Mesenchymal stem cell (in vitro differentiated cells and primary cell): ENCODE results near the gene PIK3IP1.

Source experiments
- DNase-seq: peaks from one replicate; pipeline ENCODE4 v3.0.0-alpha.2; 2013
- H2AFZ ChIP-seq: one replicate; pipeline ENCODE4 v1.6.1; 2013; ENCODE audit warnings: low read depth, mild to moderate bottlenecking, control low read depth, inconsistent platforms, low read length, moderate library complexity
- H2AK5ac ChIP-seq: 2 replicates; pipeline ENCODE4 v1.6.1; 2013; ENCODE audit warnings: low read length, moderate library complexity, mild to moderate bottlenecking, inconsistent platforms; ENCODE audit not compliant: severe bottlenecking
- H2BK120ac ChIP-seq: one replicate; pipeline ENCODE4 v1.6.1; 2013; ENCODE audit warnings: low read depth, mild to moderate bottlenecking, inconsistent platforms, low read length, moderate library complexity
- H2BK12ac ChIP-seq, 2 experiments: one replicate each; pipeline ENCODE4 v1.6.1; 2013; ENCODE audit warnings: inconsistent platforms in 2 of 2, low read length in 2 of 2, mild to moderate bottlenecking in 2 of 2, moderate library complexity in 2 of 2, control low read depth in 1 of 2
- H2BK15ac ChIP-seq: one replicate; pipeline ENCODE4 v1.6.1; 2013; ENCODE audit warnings: mild to moderate bottlenecking, low read depth, inconsistent platforms; ENCODE audit not compliant: poor library complexity, severe bottlenecking
- H2BK5ac ChIP-seq: 2 replicates; pipeline ENCODE4 v1.6.1; 2013; ENCODE audit warnings: low read depth, mild to moderate bottlenecking, low read length, control low read depth, inconsistent platforms; ENCODE audit not compliant: poor library complexity, severe bottlenecking
- H3K14ac ChIP-seq, 2 experiments: one replicate each; pipeline ENCODE4 v1.6.1; 2013; ENCODE audit warnings: inconsistent platforms in 2 of 2, low read length in 2 of 2, control low read depth in 1 of 2, mild to moderate bottlenecking in 1 of 2, moderate library complexity in 1 of 2
- H3K18ac ChIP-seq, 2 experiments: one replicate each; pipeline ENCODE4 v1.6.1; 2013; ENCODE audit warnings: inconsistent platforms in 2 of 2, low read length in 2 of 2, control low read depth in 1 of 2, low read depth in 1 of 2, mild to moderate bottlenecking in 1 of 2
- H3K23ac ChIP-seq, 2 experiments: one replicate each; pipeline ENCODE4 v1.6.1; 2013; ENCODE audit warnings: inconsistent platforms in 2 of 2, low read length in 2 of 2, mild to moderate bottlenecking in 2 of 2, moderate library complexity in 2 of 2, control low read depth in 1 of 2
- H3K27ac ChIP-seq: 2 replicates; pipeline ENCODE4 v1.5.1; 2013; ENCODE audit warnings: mild to moderate bottlenecking, moderate library complexity, low read length, control low read depth, inconsistent platforms; ENCODE audit not compliant: poor library complexity, severe bottlenecking
- H3K27me3 ChIP-seq, 2 experiments: 2 replicates each; pipeline versions ENCODE4 v1.6.1 to v1.7.0; 2013; ENCODE audit warnings: low read length in 2 of 2, mild to moderate bottlenecking in 2 of 2, moderate library complexity in 2 of 2, control low read depth in 1 of 2, inconsistent platforms in 1 of 2; ENCODE audit not compliant: control insufficient read depth in 1 of 2, insufficient read depth in 1 of 2
- H3K36me3 ChIP-seq, 2 experiments: 2 replicates each; pipeline versions ENCODE4 v1.6.1 to v1.7.0; 2013; ENCODE audit warnings: low read length in 2 of 2, control low read depth in 1 of 2, inconsistent platforms in 1 of 2, low read depth in 1 of 2, mild to moderate bottlenecking in 1 of 2; ENCODE audit not compliant: insufficient read depth in 2 of 2, control insufficient read depth in 1 of 2
- H3K4ac ChIP-seq, 2 experiments: one replicate each; pipeline ENCODE4 v1.6.1; 2013; ENCODE audit warnings: inconsistent platforms in 2 of 2, low read length in 2 of 2, mild to moderate bottlenecking in 2 of 2, moderate library complexity in 2 of 2, control low read depth in 1 of 2, low read depth in 1 of 2
- H3K4me1 ChIP-seq: 2 replicates; pipeline ENCODE4 v1.6.1; 2013; ENCODE audit warnings: low read depth, low read length, control low read depth; ENCODE audit not compliant: control insufficient read depth, insufficient read depth
- H3K4me2 ChIP-seq: 2 replicates; pipeline ENCODE4 v1.6.1; 2013; ENCODE audit warnings: low read length, mild to moderate bottlenecking, inconsistent platforms; ENCODE audit not compliant: poor library complexity, severe bottlenecking
- H3K4me3 ChIP-seq, 2 experiments: 2 replicates each; pipeline versions ENCODE4 v1.5.1 to v1.7.0; 2013; ENCODE audit warnings: low read length in 2 of 2, mild to moderate bottlenecking in 2 of 2, control low read depth in 1 of 2, low read depth in 1 of 2; ENCODE audit not compliant: insufficient read depth in 1 of 2
- H3K79me1 ChIP-seq: replicated peaks from 2 replicates; pipeline ENCODE4 v1.6.1; 2013; ENCODE audit warnings: mild to moderate bottlenecking, control low read depth, low read length, inconsistent platforms; ENCODE audit not compliant: poor library complexity, severe bottlenecking
- H3K9ac ChIP-seq: 2 replicates; pipeline ENCODE4 v1.7.0; 2013; ENCODE audit warnings: mild to moderate bottlenecking, low read length, moderate library complexity
- H3K9me3 ChIP-seq: 2 replicates; pipeline ENCODE4 v1.7.0; 2013; ENCODE audit warnings: mild to moderate bottlenecking, low read length; ENCODE audit not compliant: control insufficient read depth
- H4K8ac ChIP-seq: one replicate; pipeline ENCODE4 v1.6.1; 2013; ENCODE audit warnings: inconsistent platforms, mild to moderate bottlenecking, low read length, moderate library complexity
- H4K91ac ChIP-seq: one replicate; pipeline ENCODE4 v1.6.1; 2013; ENCODE audit warnings: mild to moderate bottlenecking, low read length, inconsistent platforms
- WGBS: methylation state at CpG from one replicate; pipeline ENCODE4 v1.1.7; 2013; ENCODE audit warnings: mixed read lengths; 5-methylcytosine and 5-hydroxymethylcytosine counted together

Gene PIK3IP1

GRCh38 chr22:31275576-31275975 is 16.7 kb downstream of the PIK3IP1 start:
- H4K91ac ChIP-seq: no peak overlapping the region
- H3K36me3 ChIP-seq: peaks cover 63 to 70% of the 10 kb centered on the region in 2 experiments
- no peak overlapping the region for H3K4me2 ChIP-seq
- H3K79me1 ChIP-seq: peaks cover 8% of the 10 kb centered on the region
- no peak overlapping the region for H3K27ac ChIP-seq
- no peak overlapping the region for H3K9ac ChIP-seq
- H3K4me3 ChIP-seq: no peak overlapping the region
- H2AFZ ChIP-seq: no peak overlapping the region
- no peak overlapping the region for H3K14ac ChIP-seq
- WGBS: 100% methylated on average over 2 of the region's 5 CpGs
- no peak overlapping the region for H2BK5ac ChIP-seq
- H3K27me3 ChIP-seq: no peaks in the 10 kb centered on the region
- H3K4me1 ChIP-seq: peaks cover 33% of the 10 kb centered on the region
- no peak overlapping the region for H2BK120ac ChIP-seq
- no peak overlapping the region for H2AK5ac ChIP-seq
- no peaks in the 10 kb centered on the region for H3K9me3 ChIP-seq
- DNase-seq: no peak
- H2BK15ac ChIP-seq: no peak overlapping the region
- H2BK12ac ChIP-seq: no peak overlapping the region
- H3K4ac ChIP-seq: no peak overlapping the region
- no peak overlapping the region for H3K18ac ChIP-seq
- H3K23ac ChIP-seq: no peak overlapping the region
- H4K8ac ChIP-seq: no peak overlapping the region

GRCh38 chr22:31275018-31275417 is 17.3 kb downstream of the PIK3IP1 start:
- Histone ChIP-seq H3K79me1 (peaks cover 8% of the 10 kb centered on the region), H3K36me3 (peaks cover 58 to 66% of the 10 kb centered on the region in 2 experiments), H3K4me3 (no peak overlapping the region), H3K23ac (no peak overlapping the region), H2BK12ac (no peak overlapping the region), H3K9ac (no peak overlapping the region), H3K27me3 (no peaks in the 10 kb centered on the region), H3K27ac (no peak overlapping the region), H2AFZ (no peak overlapping the region), H3K9me3 (no peaks in the 10 kb centered on the region), H3K18ac (no peak overlapping the region), H2BK120ac (no peak overlapping the region), H4K8ac (no peak overlapping the region), H3K4me1 (peaks cover 34% of the 10 kb centered on the region), H3K4ac (no peak overlapping the region), H2BK15ac (no peak overlapping the region), H4K91ac (no peak overlapping the region), H3K14ac (no peak overlapping the region), H2AK5ac (no peak overlapping the region), H2BK5ac (no peak overlapping the region), H3K4me2 (no peak overlapping the region)
- DNase-seq: no peak
- 89% methylated on average over 6 of the region's 6 CpGs for WGBS

GRCh38 chr22:31274017-31274416 is 18.3 kb downstream of the PIK3IP1 start:
- WGBS: 100% methylated on average over 1 of the region's 3 CpGs

GRCh38 chr22:31272522-31273446 is 19.5 kb downstream of the PIK3IP1 start:
- Histone ChIP-seq H3K27me3 (no peaks in the 10 kb centered on the region), H3K27ac (peak overlapping the region; percentile 96), H3K14ac (no peak overlapping the region), H3K4ac (no peak overlapping the region), H2BK120ac (no peak overlapping the region), H3K18ac (no peak overlapping the region), H4K8ac (no peak overlapping the region), H2BK15ac (no peak overlapping the region), H3K9me3 (no peaks in the 10 kb centered on the region), H3K4me2 (no peak overlapping the region), H3K36me3 (peaks cover 57 to 58% of the 10 kb centered on the region in 2 experiments), H2AK5ac (peak overlapping the region; percentile 94), H3K4me3 (no peak overlapping the region), H4K91ac (no peak overlapping the region), H2BK12ac (peak overlapping the region in 1 of 2 experiments; percentile 51), H2AFZ (no peak overlapping the region), H3K79me1 (peaks cover 10% of the 10 kb centered on the region), H2BK5ac (peak overlapping the region; percentile 26), H3K9ac (no peak overlapping the region), H3K4me1 (peaks cover 23% of the 10 kb centered on the region), H3K23ac (no peak overlapping the region)
- WGBS: 78% methylated on average over 15 of the region's 15 CpGs
- DNase-seq: peak; percentile 75

More at GRCh38 chr22:31274017-31274416, 18.3 kb downstream of the PIK3IP1 start:
- Histone ChIP-seq H3K27ac (no peak overlapping the region), H2BK12ac (no peak overlapping the region), H3K27me3 (no peaks in the 10 kb centered on the region), H3K9ac (no peak overlapping the region), H3K4me1 (peaks cover 33% of the 10 kb centered on the region), H3K9me3 (no peaks in the 10 kb centered on the region), H3K18ac (no peak overlapping the region), H2BK15ac (no peak overlapping the region), H3K23ac (no peak overlapping the region), H3K79me1 (peaks cover 8% of the 10 kb centered on the region), H3K4ac (no peak overlapping the region), H2AK5ac (peak overlapping the region; percentile 33), H4K91ac (no peak overlapping the region), H4K8ac (no peak overlapping the region), H2BK5ac (no peak overlapping the region), H2AFZ (no peak overlapping the region), H3K4me3 (no peak overlapping the region), H2BK120ac (no peak overlapping the region), H3K4me2 (no peak overlapping the region), H3K14ac (no peak overlapping the region), H3K36me3 (peaks cover 56 to 60% of the 10 kb centered on the region in 2 experiments)
- DNase-seq: no peak
